Measurements from ENCODE around the gene CEP63. TPM values are rescaled to one million over a fixed set of nuclear protein-coding genes. Genes with fewer than 3 reads are reported as not detected.
A peak's percentile ranks its signal among the peaks of the same experiment; 100 is the strongest.

CEP63 gene
- total RNA-seq, 4 donors from 2014 or later: 21.3 to 26.5 (median 24.3) TPM

DNA sequence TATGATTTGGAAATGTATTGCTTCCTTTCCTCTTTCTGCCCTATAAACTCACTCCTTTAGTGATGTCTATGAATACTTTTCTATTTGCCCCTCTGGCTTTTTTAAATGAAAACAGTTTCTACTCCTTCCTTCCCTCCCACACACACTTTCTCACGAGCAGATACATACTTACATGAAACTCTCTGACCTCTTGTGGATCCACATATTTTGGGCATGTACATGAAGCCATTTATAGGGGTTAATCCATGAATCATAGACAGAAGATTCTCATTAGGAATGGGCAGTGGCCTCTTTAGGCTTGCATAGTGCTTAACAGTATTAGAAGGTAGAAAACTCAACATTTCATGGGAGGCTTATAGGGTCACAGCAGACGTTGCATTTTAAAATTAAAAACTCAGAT is 24.9 kb upstream of the CEP63 start:
- H3K27me3 ChIP-seq: no peaks in the 10 kb centered on the region
- no peak overlapping the region for H3K4me3 ChIP-seq (replicated peaks in 1 of 3)
- TF ChIP-seq, protein P1, sequence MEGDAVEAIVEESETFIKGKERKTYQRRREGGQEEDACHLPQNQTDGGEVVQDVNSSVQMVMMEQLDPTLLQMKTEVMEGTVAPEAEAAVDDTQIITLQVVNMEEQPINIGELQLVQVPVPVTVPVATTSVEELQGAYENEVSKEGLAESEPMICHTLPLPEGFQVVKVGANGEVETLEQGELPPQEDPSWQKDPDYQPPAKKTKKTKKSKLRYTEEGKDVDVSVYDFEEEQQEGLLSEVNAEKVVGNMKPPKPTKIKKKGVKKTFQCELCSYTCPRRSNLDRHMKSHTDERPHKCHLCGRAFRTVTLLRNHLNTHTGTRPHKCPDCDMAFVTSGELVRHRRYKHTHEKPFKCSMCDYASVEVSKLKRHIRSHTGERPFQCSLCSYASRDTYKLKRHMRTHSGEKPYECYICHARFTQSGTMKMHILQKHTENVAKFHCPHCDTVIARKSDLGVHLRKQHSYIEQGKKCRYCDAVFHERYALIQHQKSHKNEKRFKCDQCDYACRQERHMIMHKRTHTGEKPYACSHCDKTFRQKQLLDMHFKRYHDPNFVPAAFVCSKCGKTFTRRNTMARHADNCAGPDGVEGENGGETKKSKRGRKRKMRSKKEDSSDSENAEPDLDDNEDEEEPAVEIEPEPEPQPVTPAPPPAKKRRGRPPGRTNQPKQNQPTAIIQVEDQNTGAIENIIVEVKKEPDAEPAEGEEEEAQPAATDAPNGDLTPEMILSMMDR (IDR thresholded peaks at IDR 0.05): no peak
- TF ChIP-seq POLR2A (IDR thresholded peaks at IDR 0.05): no peak
- intact Hi-C loops (cut with DNase I): no loop called here
- DNase-seq: no peak
- 70 to 75% methylated on average over 2 of the region's 2 CpGs for WGBS, 2 donors
- H3K27ac ChIP-seq: no peak overlapping the region
- peaks cover 18 to 32% of the 10 kb centered on the region in 2 donors for H3K4me1 ChIP-seq
- H3K9me3 ChIP-seq: no peaks in the 10 kb centered on the region
- no peaks in the 10 kb centered on the region for H3K36me3 ChIP-seq

DNA sequence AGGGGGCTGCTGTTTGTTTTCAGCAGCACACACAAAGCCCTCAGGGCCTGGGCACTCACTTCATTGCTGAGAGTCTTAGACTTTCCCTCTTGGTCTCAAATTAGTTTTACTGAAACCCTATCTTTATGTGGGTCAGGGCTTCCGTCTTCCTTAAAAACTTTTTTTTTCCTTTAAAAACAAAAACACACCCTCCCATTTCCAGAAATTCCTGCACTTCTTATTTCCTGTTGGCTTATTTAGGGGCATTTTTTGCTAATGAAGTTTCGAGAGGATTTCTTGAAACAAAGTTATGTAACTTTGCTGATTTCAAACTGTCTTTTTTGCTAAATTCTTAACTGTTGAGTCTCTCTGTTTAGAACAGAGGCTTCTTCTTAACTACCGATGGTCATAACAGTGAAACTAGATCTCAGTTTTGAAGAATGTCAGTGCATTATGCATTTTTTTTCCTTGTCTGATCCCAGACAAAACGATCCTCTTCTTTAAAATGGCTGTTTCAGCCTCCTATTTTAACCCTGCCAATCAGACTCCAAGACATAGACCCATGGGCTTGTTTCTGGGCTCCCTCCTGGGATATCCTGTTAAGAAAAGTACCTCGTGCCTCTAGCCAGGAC is 23.4 kb upstream of the CEP63 start:
- Histone ChIP-seq H3K27ac (peak overlapping the region; percentile 37 to 64 (median 57)), H3K4me3 (replicated peaks in 1 of 3) (no peak overlapping the region), H3K27me3 (no peaks in the 10 kb centered on the region), H3K4me1 (peaks cover 18 to 32% of the 10 kb centered on the region in 2 donors), H3K9me3 (no peaks in the 10 kb centered on the region), H3K36me3 (no peaks in the 10 kb centered on the region)
- 29 to 38% methylated on average over 5 of the region's 5 CpGs for WGBS, 2 donors
- intact Hi-C loops (cut with DNase I): no loop called here
- TF ChIP-seq, protein P1 (IDR thresholded peaks at IDR 0.05): no peak
- no peak for TF ChIP-seq POLR2A (IDR thresholded peaks at IDR 0.05)
- DNase-seq: no peak

DNA sequence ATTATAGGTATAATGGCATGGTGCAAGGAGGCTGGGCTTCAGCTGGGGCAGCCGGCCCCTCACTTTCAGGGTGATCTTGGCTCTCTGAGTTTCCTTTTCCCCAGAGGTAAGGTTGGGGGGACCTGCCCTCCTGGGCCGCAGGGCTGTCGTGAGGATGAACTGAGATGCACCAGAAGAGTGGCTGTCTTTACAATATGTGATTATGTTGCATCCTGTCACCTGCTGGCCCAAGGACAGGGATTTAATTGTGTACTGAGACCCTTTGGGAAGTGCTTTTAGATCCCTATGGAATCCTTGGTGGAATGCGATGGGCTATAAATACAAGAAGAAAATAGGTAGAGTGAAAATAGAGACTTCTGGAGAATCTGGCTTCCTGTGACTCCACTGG is 22.2 kb upstream of the CEP63 start:
- TF ChIP-seq, protein P1 (IDR thresholded peaks at IDR 0.05): no peak
- TF ChIP-seq POLR2A (IDR thresholded peaks at IDR 0.05): no peak
- Histone ChIP-seq H3K4me1 (peaks cover 18 to 32% of the 10 kb centered on the region in 2 donors), H3K27ac (peak overlapping the region in 1 of 3 donors; percentile 48), H3K27me3 (no peaks in the 10 kb centered on the region), H3K4me3 (replicated peaks in 1 of 3) (no peak overlapping the region), H3K9me3 (no peaks in the 10 kb centered on the region), H3K36me3 (no peaks in the 10 kb centered on the region)
- DNase-seq: no peak
- intact Hi-C loops (cut with DNase I): no loop called here
- 80 to 84% methylated on average over 4 of the region's 4 CpGs for WGBS, 2 donors

DNA sequence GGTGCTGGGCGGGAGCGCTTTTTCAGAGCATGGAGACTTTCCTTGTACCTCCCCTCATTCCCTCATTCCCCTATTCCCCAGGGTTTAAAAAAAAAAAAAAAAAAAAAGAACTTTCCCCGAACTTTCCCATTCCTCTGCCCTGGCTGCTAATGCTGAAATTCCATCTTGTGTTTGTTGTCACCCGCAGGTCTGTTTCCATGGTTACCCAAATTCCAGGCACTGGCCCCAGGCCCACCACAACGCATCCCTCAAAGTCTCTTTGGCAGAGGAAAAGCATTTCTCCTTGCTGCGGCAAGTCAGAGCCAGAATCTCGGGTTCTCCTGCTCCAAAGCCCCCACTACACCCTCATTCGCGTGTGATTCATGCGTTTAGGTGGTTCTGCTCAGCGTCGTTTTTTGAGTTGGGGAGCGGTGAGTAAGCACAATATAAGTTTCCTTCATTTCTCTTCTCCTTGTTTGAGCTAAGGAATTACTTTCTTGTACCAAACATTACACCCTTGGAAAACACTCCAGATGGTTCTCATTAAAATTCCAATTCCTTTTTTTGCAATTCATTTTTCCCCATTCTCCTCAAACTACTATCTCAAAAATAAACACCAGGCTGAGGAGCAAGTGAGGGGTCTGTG is 21.7 kb upstream of the CEP63 start:
- Histone ChIP-seq H3K4me1 (peaks cover 18 to 32% of the 10 kb centered on the region in 2 donors), H3K9me3 (no peaks in the 10 kb centered on the region), H3K4me3 (replicated peaks in 1 of 3) (no peak overlapping the region), H3K27me3 (no peaks in the 10 kb centered on the region), H3K36me3 (no peaks in the 10 kb centered on the region), H3K27ac (peak overlapping the region in 1 of 3 donors; percentile 48)
- intact Hi-C loops (cut with DNase I): no loop called here
- WGBS, 2 donors: 51 to 62% methylated on average over 13 of the region's 13 CpGs
- TF ChIP-seq POLR2A (IDR thresholded peaks at IDR 0.05): no peak
- TF ChIP-seq, protein P1 (IDR thresholded peaks at IDR 0.05): no peak
- DNase-seq: peak in 1 of 2 donors; percentile 33

DNA sequence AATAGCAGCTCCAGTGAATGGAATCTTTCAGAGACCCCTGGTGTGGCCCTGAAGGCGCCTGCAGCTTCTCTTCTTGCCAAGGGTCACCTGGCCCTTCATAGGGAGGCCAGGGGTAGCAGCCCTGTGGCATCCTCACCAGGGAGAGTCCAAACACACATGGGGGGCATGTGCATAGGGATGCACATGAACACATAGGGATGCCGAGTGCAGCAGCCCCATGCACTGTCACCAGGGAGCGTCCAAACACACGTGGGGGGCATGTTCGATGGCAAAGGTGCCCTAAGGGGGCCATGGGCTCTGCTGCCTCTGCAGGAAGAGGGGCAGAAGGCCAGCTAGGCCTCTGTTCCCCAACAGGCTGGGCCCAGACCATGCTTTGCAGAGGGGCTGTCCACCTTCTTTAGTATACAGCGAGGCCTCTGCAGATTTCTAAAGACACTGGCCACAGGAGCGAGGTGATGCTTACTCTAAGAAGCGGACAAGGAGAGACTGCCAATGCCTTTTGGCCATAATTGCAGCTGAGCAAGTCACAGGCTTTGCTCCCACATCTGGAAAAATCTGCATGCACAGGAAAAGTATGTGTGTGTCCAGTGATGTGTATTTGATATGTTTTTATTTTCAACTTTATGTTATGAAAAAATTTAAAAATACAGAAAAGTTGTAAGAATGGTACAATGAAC is 21.0 kb upstream of the CEP63 start:
- H3K27ac ChIP-seq: peak overlapping the region in 1 of 3 donors; percentile 41
- H3K36me3 ChIP-seq: no peaks in the 10 kb centered on the region
- no peaks in the 10 kb centered on the region for H3K9me3 ChIP-seq
- intact Hi-C loops (cut with DNase I): no loop called here
- peaks cover 18 to 32% of the 10 kb centered on the region in 2 donors for H3K4me1 ChIP-seq
- H3K27me3 ChIP-seq: no peaks in the 10 kb centered on the region
- no peak for DNase-seq
- H3K4me3 ChIP-seq (replicated peaks in 1 of 3): no peak overlapping the region
- WGBS, 2 donors: 72 to 73% methylated on average over 4 to 7 of the region's 8 CpGs
- TF ChIP-seq POLR2A (IDR thresholded peaks at IDR 0.05): no peak
- TF ChIP-seq, protein P1 (IDR thresholded peaks at IDR 0.05): no peak
